Measurements from ENCODE around the gene OLFML3.
A peak's percentile ranks its signal among the peaks of the same experiment; 100 is the strongest.

The OLFML3 gene

DNA sequence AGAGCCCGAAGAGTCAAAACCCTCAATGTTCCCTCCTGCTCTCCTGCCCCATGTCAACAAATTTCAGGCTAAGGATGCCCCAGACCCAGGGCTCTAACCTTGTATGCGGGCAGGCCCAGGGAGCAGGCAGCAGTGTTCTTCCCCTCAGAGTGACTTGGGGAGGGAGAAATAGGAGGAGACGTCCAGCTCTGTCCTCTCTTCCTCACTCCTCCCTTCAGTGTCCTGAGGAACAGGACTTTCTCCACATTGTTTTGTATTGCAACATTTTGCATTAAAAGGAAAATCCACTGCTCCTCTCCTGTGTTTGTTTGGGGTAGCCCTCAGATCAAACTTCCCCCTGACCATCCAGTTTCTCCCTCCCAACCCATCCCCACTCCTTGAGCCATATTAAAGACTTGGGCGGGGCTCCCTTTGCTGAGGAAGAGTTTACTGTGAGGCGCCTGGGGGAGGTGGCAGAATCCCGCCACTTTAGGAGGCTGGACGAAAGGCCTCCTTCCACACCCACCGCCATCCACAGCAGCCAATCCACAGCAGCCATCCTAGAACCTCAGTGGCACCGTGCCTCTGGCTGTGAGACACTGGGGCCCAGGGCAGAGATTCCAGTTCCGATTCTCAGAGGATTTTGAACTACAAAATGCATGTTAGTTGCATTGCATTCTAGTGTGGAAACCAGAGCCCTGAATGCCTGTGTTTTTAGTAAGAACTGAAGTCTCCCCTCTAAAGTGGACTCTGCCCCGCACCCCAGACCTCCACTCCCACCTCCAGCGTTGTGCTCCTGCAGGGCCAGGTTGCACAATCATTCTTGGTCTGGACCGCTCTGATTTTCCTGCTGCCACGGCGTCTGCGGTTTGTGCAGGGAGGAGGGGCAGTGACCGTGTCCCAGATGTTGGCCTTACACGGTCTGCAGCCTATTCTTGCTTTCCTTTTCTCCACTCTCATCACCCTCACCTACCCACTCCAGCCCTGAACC is 3.0 kb downstream of the OLFML3 start:
- H3K9me3 ChIP-seq (replicated peaks in 1 of 11), result peaks cover 19 to 25% (median 23%) of the 10 kb centered on the region in 11 experiments; a peak in 21 of 22 replicates
- H3K4me2 ChIP-seq, result peak overlapping the region; percentile 83 to 99 (median 97)
- peak overlapping the region in 8 of 10 experiments; percentile 8 to 60 (median 47); a peak in 12 of 20 replicates for H3K4me3 ChIP-seq
- H3K27me3 ChIP-seq, result no peaks in the 10 kb centered on the region
- H3K4me1 ChIP-seq, result peaks cover 60 to 83% (median 81%) of the 10 kb centered on the region in 10 experiments
- peak in 9 of 11 experiments; percentile 52 to 94 (median 79); a peak in 15 of 22 replicates for TF ChIP-seq Cebpa-rat (IDR thresholded peaks at IDR 0.05)
- H3K9ac ChIP-seq, result peak overlapping the region in 10 of 11 experiments; percentile 9 to 72 (median 62); a peak in 18 of 22 replicates
- H4K20me1 ChIP-seq, result peaks cover 0 to 1% (median 0%) of the 10 kb centered on the region in 11 experiments; a peak in 1 of 22 replicates
- H3K36me3 ChIP-seq, result peaks cover 0 to 17% (median 0%) of the 10 kb centered on the region in 11 experiments; a peak in 2 of 22 replicates
- H3K27ac ChIP-seq, result peak overlapping the region in 9 of 11 experiments; percentile 31 to 83 (median 66); a peak in 16 of 22 replicates

DNA sequence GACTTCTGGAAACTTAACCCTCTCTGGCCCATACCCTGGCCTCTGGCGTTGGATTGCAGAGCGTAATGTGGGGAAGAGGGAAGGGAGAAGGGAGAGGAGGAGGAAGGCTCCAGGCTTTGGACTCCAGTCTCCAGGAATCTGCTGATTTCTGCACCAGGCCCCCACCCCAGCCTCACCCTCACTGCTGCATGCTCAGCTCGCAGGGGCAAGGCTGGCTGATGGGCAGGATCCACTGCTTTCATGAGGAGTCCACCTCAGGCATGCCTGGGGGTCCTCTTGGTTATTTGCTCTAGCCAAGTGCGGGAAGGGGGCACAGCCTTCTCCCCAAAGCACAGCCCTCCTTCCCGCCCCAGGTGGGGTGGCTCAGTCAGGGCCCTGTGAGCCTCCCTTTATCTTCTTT is 3.7 kb downstream of the OLFML3 start:
- Histone ChIP-seq H3K4me2 (peak overlapping the region; percentile 83 to 99 (median 97)), H3K27ac (peak overlapping the region in 9 of 11 experiments; percentile 31 to 83 (median 66); a peak in 16 of 22 replicates), H3K36me3 (peaks cover 0 to 18% (median 0%) of the 10 kb centered on the region in 11 experiments; a peak in 2 of 22 replicates), H3K9ac (peak overlapping the region in 10 of 11 experiments; percentile 9 to 72 (median 62); a peak in 20 of 22 replicates), H3K4me3 (peak overlapping the region in 8 of 10 experiments; percentile 8 to 60 (median 47); a peak in 12 of 20 replicates), H3K9me3 (replicated peaks in 1 of 11) (peaks cover 26 to 32% (median 30%) of the 10 kb centered on the region in 11 experiments), H3K27me3 (no peaks in the 10 kb centered on the region), H3K4me1 (peaks cover 55 to 76% (median 74%) of the 10 kb centered on the region in 10 experiments), H4K20me1 (no peaks in the 10 kb centered on the region)
- TF ChIP-seq Cebpa-rat (IDR thresholded peaks at IDR 0.05), result no peak

DNA sequence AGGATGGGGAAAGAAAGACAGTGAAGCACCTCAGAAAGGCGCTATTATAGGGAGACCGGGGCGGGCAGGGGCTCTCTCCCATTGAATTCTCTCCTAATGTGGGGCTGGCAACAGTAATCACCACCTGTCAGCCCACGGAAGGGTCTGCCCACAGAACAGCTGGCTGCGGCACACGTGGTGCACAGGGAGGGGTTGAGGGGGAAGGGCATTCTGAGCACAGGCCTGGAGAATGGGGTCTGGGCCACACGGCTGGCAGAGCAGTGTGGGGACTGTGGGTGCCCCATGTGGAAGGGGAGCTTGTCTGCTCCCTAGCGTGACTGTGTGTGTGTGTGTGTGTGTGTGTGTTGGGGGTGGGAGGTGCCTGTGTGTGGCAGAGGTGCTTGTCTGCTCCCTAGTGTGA is 4.1 kb downstream of the OLFML3 start:
- peaks cover 0 to 18% (median 0%) of the 10 kb centered on the region in 11 experiments; a peak in 2 of 22 replicates for H3K36me3 ChIP-seq
- no peak for TF ChIP-seq Cebpa-rat (IDR thresholded peaks at IDR 0.05)
- H3K4me2 ChIP-seq, result peak overlapping the region; percentile 83 to 99 (median 97)
- H3K27me3 ChIP-seq, result no peaks in the 10 kb centered on the region
- H3K9me3 ChIP-seq (replicated peaks in 1 of 11), result peaks cover 30 to 37% (median 34%) of the 10 kb centered on the region in 11 experiments
- peak overlapping the region in 6 of 10 experiments; percentile 3 to 60 (median 48); a peak in 7 of 20 replicates for H3K4me3 ChIP-seq
- H3K27ac ChIP-seq, result peak overlapping the region in 9 of 11 experiments; percentile 31 to 83 (median 66); a peak in 16 of 22 replicates
- H3K9ac ChIP-seq, result peak overlapping the region in 10 of 11 experiments; percentile 9 to 72 (median 62); a peak in 18 of 22 replicates
- H4K20me1 ChIP-seq, result no peaks in the 10 kb centered on the region
- H3K4me1 ChIP-seq, result peaks cover 50 to 72% (median 70%) of the 10 kb centered on the region in 10 experiments

DNA sequence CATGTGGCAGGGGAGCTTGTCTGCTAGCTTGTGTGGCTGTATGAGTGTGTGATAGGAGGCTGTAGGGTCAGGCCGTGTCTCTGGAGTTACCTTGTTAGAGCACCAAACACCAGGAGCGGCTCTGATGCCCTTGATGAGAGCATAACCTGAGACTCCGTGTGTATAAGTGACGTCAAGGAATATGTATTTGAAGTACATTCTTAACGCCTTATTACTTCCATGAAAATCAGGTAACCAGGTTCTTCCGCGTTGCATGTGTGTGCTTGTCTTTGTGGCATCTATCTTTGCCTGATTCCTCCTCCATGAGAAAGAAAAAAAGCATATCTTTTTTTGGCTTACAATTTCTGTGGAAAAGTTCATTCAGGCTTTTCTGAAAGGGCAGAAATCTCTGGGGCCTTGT is 4.6 kb downstream of the OLFML3 start:
- H3K36me3 ChIP-seq, result peaks cover 0 to 18% (median 0%) of the 10 kb centered on the region in 11 experiments; a peak in 3 of 22 replicates
- peak overlapping the region in 8 of 11 experiments; percentile 61 to 83 (median 68); a peak in 16 of 22 replicates for H3K27ac ChIP-seq
- H3K27me3 ChIP-seq, result no peaks in the 10 kb centered on the region
- peak overlapping the region; percentile 83 to 99 (median 97) for H3K4me2 ChIP-seq
- H3K9ac ChIP-seq, result peak overlapping the region in 8 of 11 experiments; percentile 34 to 72 (median 64); a peak in 10 of 22 replicates
- no peak for TF ChIP-seq Cebpa-rat (IDR thresholded peaks at IDR 0.05)
- peaks cover 34 to 41% (median 39%) of the 10 kb centered on the region in 11 experiments for H3K9me3 ChIP-seq (replicated peaks in 1 of 11)
- peaks cover 48 to 69% (median 66%) of the 10 kb centered on the region in 10 experiments for H3K4me1 ChIP-seq
- H4K20me1 ChIP-seq, result no peaks in the 10 kb centered on the region
- H3K4me3 ChIP-seq, result peak overlapping the region in 2 of 10 experiments; percentile 54 to 60; a peak in 3 of 20 replicates

DNA sequence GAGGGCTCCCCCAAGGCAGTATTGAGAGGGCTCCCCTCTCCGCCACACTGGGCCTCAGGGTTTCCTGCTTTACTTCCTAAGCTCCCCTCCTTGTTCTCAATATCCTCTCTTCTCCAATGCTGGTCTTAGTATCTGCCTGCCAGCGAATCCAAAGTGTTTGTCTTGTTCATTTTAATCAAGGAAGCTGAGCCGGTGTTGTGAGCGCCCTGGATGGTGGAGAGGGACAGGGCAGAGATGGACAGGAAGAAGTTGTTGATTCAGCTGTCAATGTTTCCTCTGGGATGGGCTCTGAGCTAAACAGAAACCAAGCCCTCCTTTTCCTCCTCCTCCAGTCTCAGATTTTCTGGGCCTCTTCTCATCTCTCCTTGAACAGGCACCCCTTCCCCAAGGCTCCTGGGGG is 5.4 kb downstream of the OLFML3 start:
- Histone ChIP-seq H3K36me3 (peaks cover 0 to 18% (median 0%) of the 10 kb centered on the region in 11 experiments; a peak in 3 of 22 replicates), H3K27me3 (no peaks in the 10 kb centered on the region), H3K4me3 (peak overlapping the region in 1 of 10 experiments; percentile 22; a peak in 1 of 20 replicates), H3K4me1 (peaks cover 49 to 64% (median 57%) of the 10 kb centered on the region in 10 experiments), H3K9ac (peak overlapping the region in 1 of 11 experiments; percentile 64; a peak in 1 of 22 replicates), H3K9me3 (replicated peaks in 1 of 11) (peaks cover 43 to 50% (median 48%) of the 10 kb centered on the region in 11 experiments), H3K4me2 (peak overlapping the region; percentile 83 to 99 (median 97)), H3K27ac (peak overlapping the region in 9 of 11 experiments; percentile 7 to 83 (median 66); a peak in 15 of 22 replicates), H4K20me1 (no peaks in the 10 kb centered on the region)
- TF ChIP-seq Cebpa-rat (IDR thresholded peaks at IDR 0.05), result no peak

DNA sequence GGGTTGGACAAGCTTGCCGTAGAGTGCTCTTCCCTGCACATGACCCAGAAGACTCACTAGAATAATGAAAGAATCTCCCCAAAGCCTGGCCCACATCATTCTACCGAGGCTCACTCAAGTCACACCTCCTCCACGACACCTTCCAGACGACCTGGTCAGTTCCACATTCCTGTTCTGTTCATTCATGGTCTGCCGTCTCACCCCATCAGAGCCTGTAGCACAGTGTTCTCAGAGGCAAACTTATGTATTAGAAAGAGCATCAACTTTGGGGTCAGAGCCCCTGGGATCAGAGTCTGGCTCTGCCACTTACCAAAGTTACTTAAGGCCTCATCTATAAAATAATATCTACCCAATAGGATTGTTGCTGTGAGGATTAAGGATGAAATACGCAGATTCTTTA is 7.5 kb downstream of the OLFML3 start:
- no peak for TF ChIP-seq Cebpa-rat (IDR thresholded peaks at IDR 0.05)
- H3K4me2 ChIP-seq, result no peak overlapping the region
- peaks cover 50 to 69% (median 58%) of the 10 kb centered on the region in 11 experiments for H3K9me3 ChIP-seq (replicated peaks in 1 of 11)
- H3K27me3 ChIP-seq, result no peaks in the 10 kb centered on the region
- H3K36me3 ChIP-seq, result peaks cover 0 to 11% (median 0%) of the 10 kb centered on the region in 11 experiments; a peak in 2 of 22 replicates
- H3K9ac ChIP-seq, result no peak overlapping the region
- no peak overlapping the region for H3K4me3 ChIP-seq
- H3K27ac ChIP-seq, result no peak overlapping the region
- no peaks in the 10 kb centered on the region for H4K20me1 ChIP-seq
- peaks cover 35 to 49% (median 42%) of the 10 kb centered on the region in 10 experiments for H3K4me1 ChIP-seq

DNA sequence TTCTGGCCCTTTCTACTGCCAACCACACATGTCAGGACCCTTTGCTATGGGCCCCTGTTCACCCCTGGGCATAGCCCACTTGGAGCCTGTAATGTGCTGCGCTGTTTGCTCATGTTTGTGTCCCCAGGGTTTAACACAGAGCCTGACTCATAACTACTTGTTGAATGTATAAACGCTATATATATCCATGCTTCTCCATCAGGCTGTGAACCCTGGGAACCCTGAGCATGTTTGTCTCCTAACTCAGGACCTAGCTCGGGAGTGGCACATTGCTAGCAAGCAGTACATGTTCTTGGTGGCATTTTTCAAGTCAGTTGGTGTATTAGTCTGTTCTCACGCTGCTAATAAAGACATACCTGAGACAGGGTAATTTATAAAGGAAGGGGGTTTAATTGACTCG is 8.0 kb downstream of the OLFML3 start:
- H3K9me3 ChIP-seq (replicated peaks in 1 of 11), result peaks cover 50 to 71% (median 59%) of the 10 kb centered on the region in 11 experiments
- H3K4me3 ChIP-seq, result no peak overlapping the region
- H3K36me3 ChIP-seq, result peaks cover 0 to 11% (median 0%) of the 10 kb centered on the region in 11 experiments; a peak in 2 of 22 replicates
- no peaks in the 10 kb centered on the region for H4K20me1 ChIP-seq
- no peak overlapping the region for H3K27ac ChIP-seq
- H3K9ac ChIP-seq, result no peak overlapping the region
- no peaks in the 10 kb centered on the region for H3K27me3 ChIP-seq
- TF ChIP-seq Cebpa-rat (IDR thresholded peaks at IDR 0.05), result no peak
- H3K4me2 ChIP-seq, result no peak overlapping the region
- peaks cover 31 to 48% (median 41%) of the 10 kb centered on the region in 10 experiments for H3K4me1 ChIP-seq

DNA sequence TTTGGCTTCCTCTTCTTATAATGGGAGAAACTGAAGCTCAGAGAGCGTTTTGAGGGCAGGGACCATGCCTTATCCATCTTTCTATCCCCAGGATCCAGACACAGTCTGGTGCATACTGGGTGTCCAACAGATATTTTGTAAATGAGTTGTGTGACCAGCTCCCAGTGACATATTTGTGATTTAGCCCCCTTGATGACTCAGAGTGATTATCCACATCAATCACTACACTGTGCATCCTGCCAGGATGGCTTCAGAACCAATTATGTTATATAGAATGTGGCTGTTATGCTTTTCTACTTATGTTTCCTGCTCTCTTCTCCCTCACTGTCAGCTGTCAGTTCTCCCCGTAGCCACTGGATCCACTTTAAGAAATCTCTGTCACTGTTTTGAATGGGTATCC is 11.3 kb downstream of the OLFML3 start:
- Histone ChIP-seq H3K4me3 (no peak overlapping the region), H4K20me1 (no peaks in the 10 kb centered on the region), H3K4me1 (peaks cover 0 to 19% (median 9%) of the 10 kb centered on the region in 10 experiments; a peak in 14 of 20 replicates), H3K9ac (no peak overlapping the region), H3K27me3 (no peaks in the 10 kb centered on the region), H3K9me3 (replicated peaks in 1 of 11) (peaks cover 76 to 95% (median 86%) of the 10 kb centered on the region in 11 experiments), H3K4me2 (peak overlapping the region in 1 of 11 experiments; percentile 11; a peak in 2 of 22 replicates), H3K36me3 (peaks cover 0 to 15% (median 0%) of the 10 kb centered on the region in 11 experiments; a peak in 3 of 22 replicates), H3K27ac (no peak overlapping the region)
- no peak for TF ChIP-seq Cebpa-rat (IDR thresholded peaks at IDR 0.05)

Measured in BLaER1 treated with 17β-estradiol and CSF1 and Interleukin-3, amounts not matched to agents 10 nM and 100 nM (cell line).